ENCODE measurements around the gene APH1A. TPM values are rescaled to one million over a fixed set of nuclear protein-coding genes. Genes with fewer than 3 reads are reported as not detected.

APH1A gene
- total RNA-seq, 1 donor from 2014 or later: 63.0 TPM

- no peak overlapping the region for H2AFZ ChIP-seq (replicated peaks)
- no peaks in the 10 kb centered on the region for H3K9me3 ChIP-seq (ENCODE audit: low read depth)
- peaks cover 14% of the 10 kb centered on the region for H3F3A ChIP-seq (ENCODE audit: low read depth)
- H3K27ac ChIP-seq: no peak overlapping the region
- H3K4me2 ChIP-seq: no peak overlapping the region
- no peak overlapping the region for H3K9ac ChIP-seq
- Mint-ChIP-seq H3K27me3 (ENCODE audit: insufficient read depth, low read depth) (peaks cover 7% of the 10 kb centered on the region), H3K27ac (no peak overlapping the region), H3K9me3 (no peaks in the 10 kb centered on the region), H3K4me1 (peaks cover 15% of the 10 kb centered on the region), H3K36me3 (peaks cover 15% of the 10 kb centered on the region), H3K4me3 (no peak overlapping the region)
- peaks cover 3% of the 10 kb centered on the region for H3K79me2 ChIP-seq (ENCODE audit: low read depth)
- TF ChIP-seq EZH2 (IDR thresholded peaks at IDR 0.05) (no peak), CTCF (IDR thresholded peaks at IDR 0.05) (no peak), EZH2phosphoT487 (IDR thresholded peaks at IDR 0.05) (no peak)
- H3K27me3 ChIP-seq: peaks cover 4% of the 10 kb centered on the region
- H4K20me1 ChIP-seq (ENCODE audit: low read depth): no peaks in the 10 kb centered on the region
- DNase-seq (ENCODE audit: low spot score): no peak
- peaks cover 2% of the 10 kb centered on the region for H3K4me1 ChIP-seq
- no peaks in the 10 kb centered on the region for H3K36me3 ChIP-seq
- H3K4me3 ChIP-seq: no peak overlapping the region
Observed at GRCh38 chr1:150288382-150288781, 19.6 kb upstream of the APH1A start.

- H3K27ac ChIP-seq: no peak overlapping the region
- H3K4me3 Mint-ChIP-seq: peak overlapping the region; percentile 93
- peaks cover 34% of the 10 kb centered on the region for H3K4me1 Mint-ChIP-seq
Observed at GRCh38 chr1:150283260-150283659, 14.4 kb upstream of the APH1A start.

GRCh38 chr1:150282558-150282958 lies 13.7 kb upstream of the APH1A start:
- Histone ChIP-seq H3K4me3 (peak overlapping the region; percentile 71), H3K4me1 (peaks cover 12% of the 10 kb centered on the region), H3K9ac (no peak overlapping the region), H3K27ac (no peak overlapping the region), H2AFZ (replicated peaks) (peak overlapping the region; percentile 74), H3K79me2 (ENCODE audit: low read depth) (peaks cover 8% of the 10 kb centered on the region), H3K27me3 (peaks cover 10% of the 10 kb centered on the region), H4K20me1 (ENCODE audit: low read depth) (no peaks in the 10 kb centered on the region), H3F3A (ENCODE audit: low read depth) (peaks cover 16% of the 10 kb centered on the region), H3K9me3 (ENCODE audit: low read depth) (no peaks in the 10 kb centered on the region), H3K36me3 (no peaks in the 10 kb centered on the region), H3K4me2 (peak overlapping the region; percentile 95)
- H3K36me3 Mint-ChIP-seq: peaks cover 24% of the 10 kb centered on the region
- no peak for TF ChIP-seq EZH2phosphoT487 (IDR thresholded peaks at IDR 0.05)
- TF ChIP-seq EZH2 (IDR thresholded peaks at IDR 0.05): no peak
- no peak for TF ChIP-seq CTCF (IDR thresholded peaks at IDR 0.05)
- peaks cover 34% of the 10 kb centered on the region for H3K4me1 Mint-ChIP-seq
- H3K27me3 Mint-ChIP-seq (ENCODE audit: insufficient read depth, low read depth): peaks cover 11% of the 10 kb centered on the region
- no peaks in the 10 kb centered on the region for H3K9me3 Mint-ChIP-seq
- peak overlapping the region; percentile 93 for H3K4me3 Mint-ChIP-seq
- no peak for DNase-seq (ENCODE audit: low spot score)
- peak overlapping the region; percentile 47 for H3K27ac Mint-ChIP-seq

More at GRCh38 chr1:150283260-150283659, 14.4 kb upstream of the APH1A start:
- H3K27ac Mint-ChIP-seq: no peak overlapping the region
- Histone ChIP-seq H3K36me3 (no peaks in the 10 kb centered on the region), H3K79me2 (ENCODE audit: low read depth) (peaks cover 8% of the 10 kb centered on the region), H3F3A (ENCODE audit: low read depth) (peaks cover 16% of the 10 kb centered on the region), H3K9ac (no peak overlapping the region), H3K4me2 (peak overlapping the region; percentile 95), H3K27me3 (peaks cover 10% of the 10 kb centered on the region), H2AFZ (replicated peaks) (no peak overlapping the region), H3K9me3 (ENCODE audit: low read depth) (no peaks in the 10 kb centered on the region), H3K4me3 (peak overlapping the region; percentile 71), H3K4me1 (peaks cover 12% of the 10 kb centered on the region), H4K20me1 (ENCODE audit: low read depth) (no peaks in the 10 kb centered on the region)
- TF ChIP-seq EZH2phosphoT487 (IDR thresholded peaks at IDR 0.05) (no peak), EZH2 (IDR thresholded peaks at IDR 0.05) (no peak), CTCF (IDR thresholded peaks at IDR 0.05) (no peak)
- no peaks in the 10 kb centered on the region for H3K9me3 Mint-ChIP-seq
- peaks cover 11% of the 10 kb centered on the region for H3K27me3 Mint-ChIP-seq (ENCODE audit: insufficient read depth, low read depth)
- no peak for DNase-seq (ENCODE audit: low spot score)
- H3K36me3 Mint-ChIP-seq: peaks cover 24% of the 10 kb centered on the region
